ENCODE measurements around the gene CCDC197.

Gene CCDC197

DNA sequence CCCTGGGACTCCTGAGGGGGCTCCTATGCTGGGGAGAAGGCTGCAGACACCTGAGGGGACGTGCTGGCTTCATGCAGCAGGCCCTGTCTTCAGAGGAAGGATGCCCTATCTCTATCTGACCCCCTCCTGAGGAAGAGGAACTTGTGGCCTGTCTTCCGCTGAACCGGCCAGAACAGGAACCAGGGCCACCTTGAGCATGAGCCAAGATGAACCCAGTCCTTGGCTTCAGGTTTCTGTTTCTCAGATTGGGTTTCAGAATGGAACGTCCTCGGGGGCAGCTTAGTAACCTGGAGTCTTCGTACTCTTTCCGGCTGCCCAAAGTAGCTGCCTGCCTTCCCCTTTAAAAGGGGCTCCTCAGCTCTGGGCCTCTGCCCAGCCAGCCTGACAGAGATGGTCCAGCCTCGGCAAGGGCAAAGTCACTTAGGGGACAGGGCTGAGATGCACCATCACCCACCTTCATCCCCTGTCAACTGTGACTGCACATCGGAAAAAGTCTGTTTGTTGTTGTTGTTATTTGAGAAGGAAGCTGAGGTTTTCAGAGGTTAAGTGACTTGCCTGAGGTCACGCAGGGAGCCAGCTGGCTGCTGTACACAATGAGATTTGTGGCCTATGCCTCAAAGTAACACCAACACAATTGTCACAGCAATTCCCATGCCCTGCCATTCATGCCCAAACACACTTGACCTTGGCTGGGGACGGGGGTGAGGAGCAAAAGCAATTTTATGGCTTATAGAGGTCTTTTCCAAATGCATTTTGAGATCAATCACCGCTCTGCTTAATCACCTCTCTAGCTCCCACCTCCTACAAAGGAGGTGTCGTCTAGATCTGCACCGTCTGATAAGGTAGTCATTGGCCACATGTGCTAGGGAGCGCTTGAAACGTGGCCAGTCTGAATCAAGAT, 34.1 kb upstream of the CCDC197 start:
- DNase-seq, result peak; percentile 71 to 77

DNA sequence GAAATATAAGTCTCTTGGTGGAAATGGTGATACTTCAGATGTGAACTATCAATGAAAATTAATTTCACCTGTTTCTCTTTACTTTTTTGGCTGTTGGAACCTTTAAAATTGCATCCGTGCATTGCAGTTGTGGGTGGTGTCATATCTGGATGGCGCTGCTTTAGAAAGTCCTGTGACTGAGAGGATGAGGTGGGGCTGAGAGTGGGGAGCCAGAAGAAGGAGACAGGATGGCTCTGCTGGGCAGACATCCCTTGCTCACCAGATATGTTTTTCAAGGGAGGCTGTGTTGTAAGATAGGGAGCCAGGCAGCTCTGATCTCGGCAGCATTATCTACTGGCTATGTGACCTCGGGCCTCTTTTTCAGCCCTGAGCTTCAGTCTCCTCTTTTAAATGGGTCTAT, 33.4 kb upstream of the CCDC197 start:
- no peak for DNase-seq

DNA sequence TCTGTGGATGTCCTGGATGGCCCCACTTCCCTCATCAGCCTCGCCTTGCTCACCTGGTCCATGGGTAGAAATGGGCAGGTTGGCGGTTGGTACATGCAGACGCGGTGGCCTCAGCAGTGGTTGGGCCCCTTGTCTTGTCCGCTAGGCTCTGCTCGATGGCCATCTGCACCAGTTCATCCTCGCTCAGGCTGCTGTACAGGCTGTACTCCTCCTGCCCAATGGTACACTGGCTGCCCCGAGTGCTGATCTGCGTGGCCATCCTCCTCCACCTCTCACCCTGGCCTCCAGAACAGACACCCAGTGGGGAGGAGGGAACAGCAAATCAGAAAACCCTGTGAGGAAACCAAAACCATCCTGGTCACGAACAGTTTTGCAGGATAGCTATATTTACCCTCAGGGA, 32.8 kb upstream of the CCDC197 start:
- DNase-seq, result no peak

DNA sequence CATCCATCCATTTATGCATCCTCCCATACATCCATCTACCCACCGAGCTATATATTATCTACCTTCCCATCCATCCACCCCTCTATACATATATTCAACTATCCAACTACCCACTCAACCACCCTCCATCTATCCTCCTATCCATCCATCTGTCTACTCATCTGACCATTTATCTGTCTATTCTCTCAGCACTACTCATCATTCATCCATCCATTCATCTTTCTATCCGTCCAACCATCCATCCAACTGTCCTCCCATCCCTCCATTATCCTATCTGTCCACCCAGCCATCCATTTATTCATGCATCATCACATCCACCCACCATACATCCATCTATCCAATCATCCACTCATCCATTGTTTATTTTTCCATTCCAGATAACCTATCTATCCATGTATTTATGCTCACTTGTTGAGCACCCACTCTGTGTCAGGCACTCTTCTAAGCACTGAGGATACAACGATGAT, 32.2 kb upstream of the CCDC197 start:
- DNase-seq, result no peak

DNA sequence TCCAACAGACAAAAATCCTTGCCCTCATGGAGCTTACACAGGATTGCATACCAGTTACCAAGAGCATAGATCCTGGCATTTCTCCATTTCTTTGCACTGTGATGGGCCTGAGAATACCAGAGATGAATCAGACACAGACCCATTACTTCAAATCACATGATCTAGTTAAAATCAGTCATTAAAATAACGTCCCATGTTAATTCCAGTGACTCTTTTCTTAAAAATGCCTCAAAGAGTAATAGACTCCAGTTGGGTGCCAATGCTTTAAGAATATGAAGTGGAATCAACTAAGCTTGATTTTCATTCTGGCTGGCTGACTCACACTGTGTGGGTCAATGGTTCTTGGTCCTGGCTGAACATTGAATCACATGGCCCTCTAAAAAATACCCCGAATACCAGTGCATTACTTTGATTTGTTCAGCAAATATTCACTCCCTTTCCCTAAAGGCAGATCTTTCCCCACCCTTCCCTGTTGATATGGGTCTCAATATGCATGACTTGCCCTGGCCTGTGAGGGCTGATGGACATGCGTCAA, 31.7 kb upstream of the CCDC197 start:
- no peak for DNase-seq

DNA sequence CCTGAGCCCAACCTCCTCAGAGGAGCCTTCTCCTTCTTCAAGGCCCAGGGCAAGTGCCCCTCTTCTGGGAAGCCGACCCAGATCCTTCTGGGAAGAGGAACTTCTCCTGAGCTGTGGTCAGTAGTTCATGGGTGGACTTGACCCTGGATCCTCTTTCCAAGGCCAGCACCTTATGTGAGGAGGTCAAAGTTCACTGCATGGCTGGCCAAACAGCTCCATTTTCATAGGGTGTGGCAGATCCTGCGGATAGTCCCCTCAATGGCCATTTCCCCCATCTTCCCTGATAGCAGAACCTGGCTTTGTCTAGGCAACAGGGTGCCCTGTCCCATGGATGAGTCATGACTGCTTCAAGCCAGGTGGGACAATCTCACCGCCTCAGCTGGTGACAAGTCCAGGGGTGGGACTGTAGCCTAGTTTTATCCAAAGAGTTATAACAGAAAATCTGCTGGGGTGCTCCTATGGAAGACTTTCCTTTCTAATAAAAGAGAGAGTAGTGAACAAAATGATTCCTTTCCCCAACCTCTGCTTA, 31.1 kb upstream of the CCDC197 start:
- DNase-seq, result no peak

DNA sequence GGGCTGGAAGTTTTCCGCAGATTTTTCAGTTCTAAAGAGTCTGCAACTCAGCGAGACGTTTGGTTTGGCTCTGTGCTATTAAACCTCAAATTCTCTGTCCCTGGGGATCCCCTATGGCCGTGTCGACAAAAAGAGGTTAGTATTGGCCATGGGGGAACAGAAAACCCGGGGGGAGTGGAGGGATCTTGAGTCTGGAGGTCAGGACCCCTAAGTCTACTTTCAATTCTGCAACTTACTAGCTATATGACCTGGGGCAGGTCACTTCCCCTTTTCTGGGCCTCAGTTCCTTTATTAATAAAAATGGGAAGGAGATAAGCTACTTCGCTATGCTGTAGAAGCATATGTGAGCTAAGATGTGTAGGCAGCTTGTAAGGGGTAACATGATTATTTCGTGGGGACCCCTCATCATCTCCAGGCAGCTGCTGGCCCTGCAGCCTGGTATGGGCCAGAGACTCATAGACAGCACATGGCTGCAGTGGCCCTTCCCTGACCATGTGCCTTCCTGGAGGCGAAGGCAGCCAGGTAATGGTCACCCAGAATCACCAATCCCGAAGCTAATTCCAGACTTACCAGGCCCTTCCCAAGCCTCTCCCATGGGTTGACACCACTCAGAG, 29.4 kb upstream of the CCDC197 start:
- peak in 1 of 2 donors; percentile 59 for DNase-seq

DNA sequence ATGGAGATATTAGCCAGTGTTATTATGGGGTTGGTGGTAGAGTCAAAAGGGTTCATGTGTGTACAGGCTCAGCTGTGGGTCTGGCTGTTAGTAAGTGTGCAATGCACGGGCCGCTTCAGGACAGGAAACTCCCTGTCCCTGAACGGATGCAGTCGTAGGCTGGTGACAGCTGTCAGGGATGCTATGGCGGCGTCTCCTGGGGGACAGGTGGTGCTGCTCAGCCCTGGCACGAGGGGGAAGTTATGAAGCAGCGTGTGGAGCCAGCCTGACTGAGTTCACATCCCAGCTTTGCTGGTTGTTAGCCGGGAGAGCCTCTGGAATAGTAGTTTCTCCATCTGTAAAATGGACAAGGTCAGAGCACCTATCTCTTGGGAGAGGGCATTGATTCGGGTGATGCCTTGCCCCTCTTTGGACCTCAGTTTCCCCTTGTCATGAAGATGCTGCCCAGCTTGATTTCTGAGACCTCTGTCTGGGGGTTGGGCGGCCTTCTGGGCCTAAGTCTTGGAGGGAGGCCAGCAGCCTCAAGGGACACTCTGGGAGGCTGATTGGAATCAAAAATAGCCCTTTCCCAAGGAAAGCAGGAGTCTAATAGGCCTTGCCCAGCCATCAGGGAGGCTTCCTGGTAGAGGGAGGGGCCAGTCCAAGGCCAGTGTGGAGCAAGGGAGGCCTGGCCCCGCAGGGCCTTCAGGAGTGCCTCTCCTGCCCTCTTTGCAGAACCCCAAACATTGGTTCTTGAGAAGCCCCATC, 27.8 kb upstream of the CCDC197 start:
- no peak for DNase-seq

DNA sequence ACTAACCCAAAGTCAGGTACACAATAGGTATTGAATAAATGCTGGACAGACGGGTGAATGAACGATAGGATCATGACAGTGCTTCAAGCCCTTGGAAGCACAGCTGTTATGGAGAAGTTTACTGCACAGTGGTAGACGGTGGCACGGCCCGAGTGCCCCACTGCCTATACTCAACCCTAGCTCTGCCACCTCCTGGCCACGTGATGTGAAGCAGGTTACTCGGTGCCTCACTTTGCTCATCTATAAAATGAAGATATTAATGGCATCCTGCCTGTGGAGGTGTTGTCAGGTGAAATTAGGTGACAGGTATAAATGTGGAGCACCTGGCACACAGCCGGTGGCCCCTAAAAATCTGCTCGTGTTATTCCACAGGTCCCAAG, 26.5 kb upstream of the CCDC197 start:
- peak; percentile 79 to 80 for DNase-seq

DNA sequence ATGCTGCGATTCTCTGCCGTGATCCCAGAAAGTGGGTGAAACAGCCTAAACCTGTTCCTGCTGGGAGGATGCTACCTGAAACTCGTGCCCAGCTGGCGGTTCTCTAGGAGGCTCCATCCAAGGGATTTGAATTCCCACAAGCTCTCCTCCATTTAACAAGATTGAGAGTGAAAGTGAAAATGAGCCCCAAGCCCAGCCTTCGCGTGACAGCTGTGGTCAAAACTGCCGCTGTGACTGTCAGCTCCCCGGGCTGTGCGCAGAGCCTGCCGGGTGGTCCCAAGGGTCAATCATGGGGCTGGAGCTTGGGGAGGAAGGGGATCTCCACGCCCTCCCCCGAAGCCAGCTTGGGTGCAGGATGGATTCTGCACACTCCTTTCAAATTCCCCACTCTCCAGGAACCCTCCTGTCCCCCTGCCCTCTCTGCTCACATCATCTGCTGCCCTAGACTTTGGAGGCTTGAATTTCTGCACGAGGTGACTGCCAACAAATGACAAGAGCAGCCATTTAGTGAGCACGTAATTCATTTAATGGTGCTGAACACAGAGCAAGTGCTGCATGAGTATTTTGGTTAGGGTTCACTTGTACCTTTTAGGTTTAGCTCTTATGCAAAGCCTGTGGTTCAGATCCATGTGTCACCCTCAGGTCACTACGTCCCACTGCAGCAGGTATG, 26.0 kb upstream of the CCDC197 start:
- peak; percentile 44 to 48 for DNase-seq

DNA sequence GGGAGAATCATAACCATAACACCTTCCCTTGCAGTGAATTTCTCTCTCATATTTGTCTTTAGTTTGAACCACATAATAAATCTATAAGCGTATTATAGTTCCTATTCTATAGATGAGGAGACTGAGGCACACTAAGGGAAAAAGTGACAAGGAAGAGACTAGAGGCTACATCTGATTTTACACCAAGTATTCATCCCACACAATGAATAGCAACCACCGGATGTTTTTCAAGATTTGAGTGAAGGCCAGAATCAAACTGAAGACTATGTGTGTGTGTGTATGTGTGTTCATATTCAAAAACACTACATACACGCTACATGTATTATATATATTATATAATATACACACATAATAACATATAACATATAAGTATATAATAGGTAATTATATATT, 25.5 kb upstream of the CCDC197 start:
- no peak for DNase-seq

DNA sequence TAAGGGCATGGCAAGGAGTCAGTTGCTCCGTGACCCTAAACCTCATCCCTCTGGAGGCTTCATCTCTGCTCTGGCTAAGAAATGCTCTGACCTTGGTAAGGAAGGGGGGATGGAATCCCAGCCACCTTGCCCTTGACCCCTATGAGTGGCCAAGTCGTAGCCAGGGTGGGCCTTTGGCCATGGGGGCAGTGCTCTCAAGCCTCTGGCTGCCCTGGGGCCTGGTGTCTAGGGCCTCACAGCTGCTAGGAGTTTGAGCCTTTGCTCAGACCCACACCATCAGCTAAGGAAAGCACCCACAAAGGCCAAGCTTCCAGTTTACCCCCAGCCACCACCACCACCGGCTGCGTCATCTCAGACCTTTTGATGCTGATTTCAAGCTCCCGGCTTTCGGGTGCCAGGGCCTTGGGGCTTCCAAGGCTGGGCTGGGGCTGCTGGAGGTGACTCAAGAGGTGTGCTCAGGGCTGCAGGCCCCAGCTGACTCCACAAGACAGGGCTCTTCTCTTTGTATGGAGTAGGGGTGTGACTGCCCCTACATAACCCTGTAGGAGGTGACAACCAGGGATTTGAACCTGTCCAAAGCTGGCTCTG, 24.4 kb upstream of the CCDC197 start:
- no peak for DNase-seq

DNA sequence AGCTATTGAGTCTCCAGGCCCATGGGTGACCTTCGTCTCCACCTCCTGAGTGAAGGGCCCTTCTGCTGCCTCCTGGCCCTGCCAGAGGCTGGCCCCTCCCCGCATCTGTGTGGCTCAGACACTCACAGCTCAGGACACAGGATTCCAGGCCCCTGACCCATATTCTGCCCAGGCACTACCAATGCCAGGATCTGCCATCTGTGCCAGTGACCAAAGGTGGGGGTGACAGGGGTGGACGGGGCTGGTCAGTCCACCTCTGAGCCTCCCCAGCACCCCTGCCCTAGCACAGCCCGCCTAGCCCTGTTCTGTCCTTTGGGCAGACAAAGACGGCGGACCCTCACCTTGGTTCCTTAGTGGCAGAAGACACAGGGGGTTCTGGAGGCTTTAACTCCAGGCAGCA, 23.5 kb upstream of the CCDC197 start:
- DNase-seq, result no peak

DNA sequence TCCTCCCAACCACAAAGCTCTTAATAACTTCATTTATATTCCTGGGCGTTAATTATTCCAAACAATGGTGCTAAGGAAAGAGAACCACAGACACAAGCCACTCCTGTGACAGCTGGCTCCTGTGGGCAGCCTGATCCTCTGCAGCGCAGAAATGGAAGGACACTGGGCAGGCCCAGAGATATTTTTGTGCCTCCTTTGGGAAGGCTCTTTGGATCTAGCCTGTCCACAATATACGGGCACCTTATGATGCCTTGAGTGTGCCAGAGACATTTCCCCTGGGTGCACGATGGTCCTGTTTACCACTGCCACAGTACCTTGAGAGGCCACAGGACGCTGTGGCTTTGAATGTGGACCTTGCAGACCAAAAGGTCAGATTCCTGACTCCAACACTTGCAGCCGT, 22.8 kb upstream of the CCDC197 start:
- no peak for DNase-seq

DNA sequence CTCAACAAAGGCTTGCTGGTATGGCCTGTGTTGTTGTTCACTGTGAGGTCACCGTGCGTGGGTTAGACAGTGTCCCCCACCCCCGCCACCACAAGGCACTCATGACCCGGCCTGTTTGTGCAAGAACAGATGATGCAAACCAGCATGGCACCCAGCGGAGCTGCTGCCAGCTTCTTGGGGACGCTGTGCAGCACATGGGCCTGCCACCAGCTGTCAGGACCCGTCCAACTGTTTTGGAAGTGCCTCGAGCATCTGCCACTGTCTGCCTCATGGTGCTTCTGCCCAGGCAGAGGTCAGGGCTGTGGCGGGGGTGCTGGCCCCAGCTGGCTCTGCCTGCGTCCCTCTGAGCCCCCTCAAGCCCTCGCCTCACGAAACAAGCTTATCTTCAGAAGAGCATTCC, 22.3 kb upstream of the CCDC197 start:
- DNase-seq, result no peak

DNA sequence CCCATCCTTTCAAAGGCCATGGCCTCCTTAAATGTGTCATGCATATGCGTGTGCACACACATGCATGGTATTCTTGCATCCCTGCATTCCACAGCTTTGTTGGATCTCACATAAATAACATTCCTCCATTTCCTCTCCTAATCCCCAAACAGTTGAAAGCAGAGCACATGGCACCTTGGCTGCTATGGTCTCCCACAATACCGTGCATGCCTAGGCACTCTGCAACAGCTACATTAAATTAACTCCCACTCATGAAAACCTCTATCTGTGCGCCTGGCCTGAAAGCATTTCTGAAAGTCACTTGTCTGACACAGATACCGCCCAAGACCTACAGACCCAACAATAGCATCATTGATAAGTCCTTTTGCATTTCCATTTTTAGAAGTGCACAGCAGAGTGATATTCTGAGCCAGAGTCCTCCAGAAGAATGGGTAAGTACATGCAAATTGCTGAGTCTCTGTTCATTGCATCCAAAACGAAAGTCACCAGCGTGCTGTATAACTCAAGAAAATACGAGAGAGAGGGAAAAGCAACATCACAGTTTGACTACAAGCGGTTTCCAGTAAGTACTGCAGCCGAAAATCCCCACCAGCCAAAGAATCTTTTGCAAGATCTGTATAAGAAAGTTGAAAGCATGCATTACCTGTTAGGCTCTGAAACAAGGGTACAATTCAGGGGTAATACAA, 21.2 kb upstream of the CCDC197 start:
- no peak for DNase-seq

DNA sequence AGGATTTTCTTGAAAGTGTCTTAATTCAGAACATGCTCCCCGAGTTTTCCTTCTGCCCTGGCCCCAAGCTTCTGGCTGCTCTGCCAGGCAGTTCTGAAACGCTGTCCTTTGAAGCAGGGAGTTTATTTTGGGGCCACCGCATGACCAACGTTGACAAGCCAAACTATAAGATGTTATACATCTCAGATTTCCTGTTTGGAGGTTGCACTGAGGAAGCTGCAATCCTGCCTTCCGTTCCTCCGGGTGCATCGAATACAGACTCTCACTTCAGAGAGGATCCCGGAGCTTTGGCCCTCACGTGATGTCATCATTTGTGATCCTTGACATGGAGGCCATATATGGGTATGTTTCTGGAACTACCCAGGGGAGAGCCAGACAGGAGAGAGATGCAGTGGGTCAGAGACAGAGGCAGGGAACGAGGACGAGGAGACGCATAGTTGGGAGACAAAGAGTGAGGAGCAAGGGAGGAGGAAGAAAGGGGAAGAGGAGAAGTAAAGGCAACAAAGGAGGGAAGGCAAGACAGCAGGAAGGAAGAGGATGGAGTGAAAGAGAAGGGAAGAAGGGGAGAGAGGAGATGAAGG, 20.5 kb upstream of the CCDC197 start, which contains the start of gene ASB2:
ASB2 (minus strand) TSS at position 94 of the 581 bp plus-strand sequence. CDS start 12,031 bp downstream, outside the sequence.
- no peak for DNase-seq

DNA sequence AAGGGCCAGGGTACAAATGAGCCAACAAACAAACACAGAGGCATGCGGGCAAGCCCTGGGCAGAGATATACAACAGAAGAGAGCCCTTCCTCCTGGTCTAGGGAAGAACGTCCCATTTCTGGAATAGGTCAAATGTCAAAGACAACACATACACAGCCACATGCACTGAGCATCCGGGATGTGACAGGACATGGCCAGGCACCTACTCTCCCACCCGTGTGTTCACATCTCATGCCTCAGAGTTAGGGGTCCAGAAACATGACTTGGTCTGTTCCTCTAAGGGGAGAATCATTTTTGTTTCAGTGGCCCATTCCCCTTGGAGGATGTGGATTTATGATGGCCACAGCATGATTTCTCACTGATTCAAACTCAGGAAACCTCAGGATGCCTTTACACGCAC, 19.9 kb upstream of the CCDC197 start:
- no peak for DNase-seq

DNA sequence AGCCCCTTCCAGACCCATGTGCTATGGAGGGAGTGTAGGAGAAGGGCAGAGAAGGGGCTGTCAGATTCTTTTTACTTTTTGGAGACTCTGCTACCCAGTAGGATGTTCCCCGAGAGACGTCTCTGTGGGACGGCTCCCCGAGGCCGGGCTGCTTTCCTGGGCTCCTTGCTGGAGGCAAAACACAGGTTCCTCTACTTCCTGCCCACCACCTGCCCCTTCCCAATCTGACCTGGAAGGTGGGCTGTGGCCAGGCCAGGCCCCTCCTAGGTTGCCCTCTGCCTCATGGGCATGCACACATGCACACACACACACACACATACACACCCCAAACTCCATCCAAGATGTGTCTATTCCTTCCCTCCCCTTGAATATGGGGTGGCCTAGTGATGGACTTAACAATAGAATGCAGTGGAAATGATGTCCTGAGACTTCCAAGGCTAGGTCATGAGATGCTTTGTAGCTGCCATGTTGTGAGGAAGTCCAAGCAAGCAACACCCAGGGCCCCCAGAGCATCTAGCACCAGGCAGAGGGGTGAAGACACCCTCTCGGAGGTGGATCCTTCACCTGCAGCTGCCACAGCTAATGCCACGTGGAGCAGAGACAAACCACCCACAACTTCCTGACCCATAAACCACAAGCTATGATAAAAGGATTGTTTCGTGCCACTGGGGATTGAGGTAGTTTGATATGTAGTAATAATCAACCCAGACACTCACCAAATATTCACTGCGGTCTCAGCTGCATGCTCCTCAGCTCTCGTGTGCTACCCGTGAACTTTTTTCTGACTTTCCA, 19.1 kb upstream of the CCDC197 start:
- DNase-seq, result peak; percentile 75 to 84

DNA sequence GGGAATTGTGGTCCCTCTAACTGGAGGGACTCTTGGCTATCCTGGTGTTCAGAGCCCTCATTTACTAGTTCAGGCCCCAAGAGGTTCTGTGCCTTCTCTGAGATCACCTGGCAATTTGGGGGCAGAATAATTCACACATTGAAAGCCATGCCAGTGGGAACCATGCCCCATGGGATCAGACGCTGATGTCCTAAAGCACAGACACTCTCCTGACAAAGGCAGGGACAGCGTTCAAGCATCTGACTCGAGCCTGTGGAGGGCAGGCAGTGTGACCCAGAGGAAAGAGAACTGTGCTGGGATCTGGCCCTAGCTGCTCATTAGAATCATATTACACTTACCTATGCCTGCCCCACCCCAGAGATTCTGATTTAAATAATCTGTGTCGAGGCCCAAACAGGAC, 18.4 kb upstream of the CCDC197 start:
- no peak for DNase-seq

Data from CD4-positive, alpha-beta T cell treated with Interleukin-4 for 1 hour (primary cell).